ENCODE measurements around the gene COL6A6. TPM values are rescaled to one million over a fixed set of nuclear protein-coding genes. Genes with fewer than 3 reads are reported as not detected.

Gene COL6A6
- total RNA-seq, 1 donor from 2014 or later: 0.12 TPM

Other genes with a start within 250 kb of the COL6A6 start
- gene COL6A5, start 171.5 kb upstream of the COL6A6 start, total RNA-seq: not detected in 2 replicates
- 29.3 and 32.2 TPM in 2 replicates for gene PIK3R4, start 229.7 kb downstream of the COL6A6 start, total RNA-seq

Measured in progenitor cell of endocrine pancreas (in vitro differentiated cells).